ENCODE results near the gene PPP6C. TPM values are rescaled to one million over a fixed set of nuclear protein-coding genes. Genes with fewer than 3 reads are reported as not detected.
A peak's percentile ranks its signal among the peaks of the same experiment; 100 is the strongest.

The PPP6C gene
- total and polyA plus RNA-seq, 2 of the 13 experiments (the other 11 are each of a cell fraction or from before 2014, with no cell fraction given), result 18.5 to 20.9 TPM

DNA sequence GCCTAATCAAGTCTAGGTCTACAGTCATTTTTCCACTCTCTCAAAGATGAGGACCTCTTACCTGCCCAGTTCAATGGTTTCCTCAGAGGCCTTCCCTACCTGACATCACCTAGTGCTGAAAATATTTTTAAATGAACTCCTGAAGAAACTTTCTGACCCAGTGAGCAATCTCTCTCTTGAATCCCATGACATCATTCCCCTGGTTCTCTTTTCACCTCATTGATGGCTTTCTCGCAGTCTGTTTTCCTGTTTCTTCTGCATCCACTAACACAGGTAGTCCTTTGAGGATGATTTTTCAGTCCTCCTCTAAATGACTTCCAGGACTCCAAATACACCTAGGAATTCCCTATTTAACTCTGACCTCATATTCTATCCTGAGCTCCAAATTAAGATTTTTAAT, 86.6 kb downstream of the PPP6C start:
- in situ Hi-C loops (cut with HindIII; ENCODE audit: extremely low pct_ligation_motif_present, low pct_unique_long_range_greater_than_20kb) (no loop called here), intact Hi-C loops (cut with micrococcal nuclease; ENCODE audit: unreplicated experiment) (no loop called here)
- Histone ChIP-seq H4K20me1 (ENCODE audit: insufficient read depth, low read length) (no peaks in the 10 kb centered on the region), H3K27me3 (ENCODE audit: control insufficient read depth in 1 of 2, insufficient read depth in 2 of 2, low read length in 2 of 2) (no peaks in the 10 kb centered on the region), H2AFZ (ENCODE audit: low read length) (no peak overlapping the region), H3K79me2 (ENCODE audit: insufficient read depth, low read length) (no peaks in the 10 kb centered on the region), H3K36me3 (replicated peaks in 1 of 2; ENCODE audit: control insufficient read depth in 1 of 2, insufficient read depth in 2 of 2, low read length in 2 of 2) (no peaks in the 10 kb centered on the region), H3K4me1 (ENCODE audit: insufficient read depth, low read length) (peaks cover 19% of the 10 kb centered on the region), H3K4me2 (ENCODE audit: low read depth, low read length) (no peak overlapping the region), H3K9me3 (ENCODE audit: low read length) (no peaks in the 10 kb centered on the region), H3K9ac (ENCODE audit: insufficient read depth, low read depth, low read length) (no peak overlapping the region), H3K27ac (ENCODE audit: extremely low read length, insufficient read depth, low read length) (no peak overlapping the region), H3K4me3 (replicated peaks in 1 of 3; ENCODE audit: insufficient read depth in 1 of 3, low read depth in 2 of 3, low read length in 3 of 3) (no peak overlapping the region)
- WGBS (ENCODE audit: low lambda C conversion rate), result 97% methylated on average over 1 of the region's 1 CpG
- ChIA-PET CTCF (ENCODE audit: low intra/inter-chr PET ratio, low total read pairs) (no interaction called here), POLR2A (no interaction called here)
- DNase-seq (ENCODE audit: low spot score) (no peak), FAIRE-seq (no peak), ATAC-seq (no peak)
- TF ChIP-seq ATF7 (IDR thresholded peaks at IDR 0.05), result peak; percentile 69; the same call in 1 of the 2 replicates
- no peak for TF ChIP-seq ATF7 (CRISPR knock-in tag; IDR thresholded peaks at IDR 0.05)
- no peak for TF ChIP-seq TAF15 (IDR thresholded peaks at IDR 0.05; ENCODE audit: low read depth, low read length, poor library complexity, severe bottlenecking)
- no TSS peak for BruUV-seq (replicated peaks)

DNA sequence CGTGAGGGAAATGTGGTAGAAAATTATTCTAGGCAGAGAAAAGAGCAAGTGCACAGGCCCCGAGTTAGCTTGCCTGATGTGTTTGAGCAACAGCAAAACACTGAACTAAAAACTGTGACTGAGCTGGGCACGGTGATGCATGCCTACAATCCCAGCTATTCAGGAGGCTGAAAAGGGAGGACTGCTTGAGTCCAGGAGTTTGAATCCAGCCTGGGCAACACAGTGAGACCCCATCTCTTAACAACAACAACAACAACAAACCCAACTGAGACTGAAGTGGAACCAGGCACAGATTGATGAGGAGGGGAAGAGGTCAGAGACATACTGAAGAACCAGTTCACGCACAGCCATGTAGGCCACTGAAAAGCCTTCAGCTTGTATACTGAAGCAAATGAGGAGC, 88.8 kb downstream of the PPP6C start:
- no peaks in the 10 kb centered on the region for H3K79me2 ChIP-seq (ENCODE audit: insufficient read depth, low read length)
- intact Hi-C loops (cut with micrococcal nuclease; ENCODE audit: unreplicated experiment), result no loop called here
- no peaks in the 10 kb centered on the region for H3K36me3 ChIP-seq (replicated peaks in 1 of 2; ENCODE audit: control insufficient read depth in 1 of 2, insufficient read depth in 2 of 2, low read length in 2 of 2)
- no peaks in the 10 kb centered on the region for H4K20me1 ChIP-seq (ENCODE audit: insufficient read depth, low read length)
- TF ChIP-seq ZNF121 (CRISPR knock-in tag; IDR thresholded peaks at IDR 0.05) (peak; percentile 58), FOXA3 (CRISPR knock-in tag; IDR thresholded peaks at IDR 0.05) (no peak)
- in situ Hi-C loops (cut with HindIII; ENCODE audit: extremely low pct_ligation_motif_present, low pct_unique_long_range_greater_than_20kb), result no loop called here
- ChIA-PET CTCF (ENCODE audit: low intra/inter-chr PET ratio, low total read pairs) (no interaction called here), POLR2A (no interaction called here)
- H3K9ac ChIP-seq (ENCODE audit: insufficient read depth, low read depth, low read length), result no peak overlapping the region
- no peaks in the 10 kb centered on the region for H3K9me3 ChIP-seq (ENCODE audit: low read length)
- no peak for ATAC-seq
- H2AFZ ChIP-seq (ENCODE audit: low read length), result no peak overlapping the region
- H3K27me3 ChIP-seq (ENCODE audit: control insufficient read depth in 1 of 2, insufficient read depth in 2 of 2, low read length in 2 of 2), result no peaks in the 10 kb centered on the region
- DNase-seq (ENCODE audit: low spot score), result no peak
- no peak overlapping the region for H3K27ac ChIP-seq (ENCODE audit: extremely low read length, insufficient read depth, low read length)
- no peak for FAIRE-seq
- WGBS (ENCODE audit: low lambda C conversion rate), result 86% methylated on average over 4 of the region's 4 CpGs
- H3K4me3 ChIP-seq (replicated peaks in 1 of 3; ENCODE audit: insufficient read depth in 1 of 3, low read depth in 2 of 3, low read length in 3 of 3), result no peak overlapping the region
- H3K4me2 ChIP-seq (ENCODE audit: low read depth, low read length), result no peak overlapping the region
- no TSS peak for BruUV-seq (replicated peaks)
- H3K4me1 ChIP-seq (ENCODE audit: insufficient read depth, low read length), result peaks cover 19% of the 10 kb centered on the region
